GM12878 (cell line): ENCODE data around the gene PDS5A. TPM values are rescaled to one million over a fixed set of nuclear protein-coding genes. Genes with fewer than 3 reads are reported as not detected.

Experiments used
- ATF3 ChIP-seq: IDR thresholded peaks from 2 replicates; pipeline ENCODE4 v1.6.1; 2011; ENCODE audit warnings: low read depth, mild to moderate bottlenecking, low read length, moderate library complexity, borderline replicate concordance; ENCODE audit errors: extremely low read depth
- ATF7 ChIP-seq: fragments of 450-650 bp; IDR thresholded peaks from 2 replicates; pipeline ENCODE4 v1.6.1; 2016; ENCODE audit warnings: low read depth, mild to moderate bottlenecking
- CBX3 ChIP-seq: fragments of 200-600 bp; sonication (generic); IDR thresholded peaks from 2 replicates; pipeline ENCODE4 v1.6.1; 2016; ENCODE audit warnings: low read depth, borderline replicate concordance
- CEBPB ChIP-seq, 2 experiments: fragments of 150-350 bp in 1 of 2; IDR thresholded peaks; 2 replicates each; pipeline ENCODE4 v1.6.1; 2012 to 2014; ENCODE audit warnings: low read depth in 2 of 2, low read length in 2 of 2, borderline replicate concordance in 1 of 2, inconsistent platforms in 1 of 2
- CHD4 ChIP-seq: fragments of 200-600 bp; sonication (generic); IDR thresholded peaks from 2 replicates; pipeline ENCODE4 v1.6.1; 2016; ENCODE audit warnings: mild to moderate bottlenecking
- E2F8 ChIP-seq: fragments of 450-650 bp; IDR thresholded peaks from 2 replicates; pipeline ENCODE4 v1.6.1; 2018; ENCODE audit warnings: mild to moderate bottlenecking, low read depth, moderate library complexity; ENCODE audit not compliant: partially characterized antibody
- ELK1 ChIP-seq: IDR thresholded peaks from 2 replicates; pipeline ENCODE4 v1.6.1; 2012; ENCODE audit warnings: low read depth, low read length, improper control_type of control experiment
- ETV6 ChIP-seq, 2 experiments: fragments of 450-650 bp in 1 of 2; IDR thresholded peaks in 1 of 2; conservative IDR thresholded peaks in 1 of 2; 2 replicates each; pipeline ENCODE4 v1.6.1; 2014; ENCODE audit warnings: antibody characterized with exemption in 1 of 2, borderline replicate concordance in 1 of 2, low read depth in 1 of 2, mild to moderate bottlenecking in 1 of 2, moderate library complexity in 1 of 2
- HDAC2 ChIP-seq: fragments of 200-600 bp; sonication (generic); IDR thresholded peaks from 2 replicates; pipeline ENCODE4 v1.6.1; 2017
- HDAC6 ChIP-seq: fragments of 200-600 bp; sonication (generic); IDR thresholded peaks from one replicate; pipeline ENCODE4 v1.8.0; 2017; ENCODE audit warnings: antibody characterized with exemption; ENCODE audit not compliant: unreplicated experiment
- MAX ChIP-seq: IDR thresholded peaks from 2 replicates; pipeline ENCODE4 v1.6.1; 2012; ENCODE audit warnings: low read depth, low read length, improper control_type of control experiment
- MYB ChIP-seq: fragments of 150-350 bp; IDR thresholded peaks from 2 replicates; pipeline ENCODE4 v1.6.1; 2014; ENCODE audit warnings: mild to moderate bottlenecking, low read depth, low read length, borderline replicate concordance
- NBN ChIP-seq: fragments of 450-650 bp; IDR thresholded peaks from 2 replicates; pipeline ENCODE4 v1.6.1; 2016
- NR2C1 ChIP-seq: fragments of 450-650 bp; IDR thresholded peaks from 2 replicates; pipeline ENCODE4 v1.6.1; 2017; ENCODE audit warnings: antibody characterized with exemption, mild to moderate bottlenecking, moderate library complexity
- NR2C2 ChIP-seq: IDR thresholded peaks from 2 replicates; pipeline ENCODE4 v1.6.1; 2011; ENCODE audit warnings: borderline replicate concordance, low read depth; ENCODE audit not compliant: control insufficient read depth, insufficient read length
- SIX5 ChIP-seq: IDR thresholded peaks from 2 replicates; pipeline ENCODE4 v1.6.1; 2011; ENCODE audit warnings: mild to moderate bottlenecking, low read depth, low read length, moderate library complexity; ENCODE audit not compliant: severe bottlenecking
- TCF3 ChIP-seq: IDR thresholded peaks from 2 replicates; pipeline ENCODE4 v1.6.1; 2012; ENCODE audit warnings: low read depth, mild to moderate bottlenecking, low read length, borderline replicate concordance; ENCODE audit not compliant: insufficient read depth
- USF1 ChIP-seq: IDR thresholded peaks from 2 replicates; pipeline ENCODE4 v1.6.1; 2011; ENCODE audit warnings: borderline replicate concordance, low read depth, mild to moderate bottlenecking, moderate library complexity, mixed read lengths, low read length; ENCODE audit not compliant: insufficient read depth; ENCODE audit errors: extremely low read length
- ZBTB4 ChIP-seq: fragments of 450-650 bp; formaldehyde crosslinking; IDR thresholded peaks from 2 replicates; pipeline ENCODE4 v1.4.0; 2022; ENCODE audit warnings: mild to moderate bottlenecking, moderate library complexity
- ZNF217 ChIP-seq: fragments of 450-650 bp; IDR thresholded peaks from 2 replicates; pipeline ENCODE4 v1.6.1; 2017; ENCODE audit warnings: antibody characterized with exemption, mild to moderate bottlenecking
- polyA plus RNA-seq, 11 experiments: library from polyadenylated mRNA; depleted of rRNA in 4 of 11; unstranded in 6 of 11; stranded (reverse) in 5 of 11; fragments of >200 nt; fragmentation: Nextera tagmentation in 4 of 11; fragmentation: Illumina TruSeq in 1 of 11; extraction: Ambion mirVana in 4 of 11; extraction: Trizol in 1 of 11; gene quantifications; 1 replicate in 1 of 11; 2 replicates in 10 of 11; pipeline versions ENCODE4 v1.2.1 to v1.2.3, GENCODE V29; 2011 to 2016; ENCODE audit warnings: inconsistent platforms in 2 of 11, missing spikeins in 2 of 11, low read depth in 1 of 11
- total RNA-seq, 4 experiments: library from RNA; depleted of rRNA in 3 of 4; stranded (reverse); fragments of >200 nt in 3 of 4; fragmentation: Illumina TruSeq in 1 of 4; extraction: Trizol in 1 of 4; gene quantifications; 2 replicates each; pipeline versions ENCODE4 v1.2.1 to v1.2.3, GENCODE V29; 2013 to 2021

The PDS5A gene
- total and polyA plus RNA-seq, 10 of the 15 experiments (the other 5 are each of a cell fraction or from before 2014, with no cell fraction given): 13.7 to 69.7 (median 52.3) TPM

- TF ChIP-seq E2F8 (no peak), ATF7 (peak; percentile 38; the same call in 1 of the 2 replicates), MAX (no peak), TCF3 (no peak), NBN (peak; percentile 80), CHD4 (peak; percentile 91; the same call in 1 of the 2 replicates), NR2C1 (no peak), ZNF217 (0 out of 2 replicates have a peak, but pooled peaks have one; percentile 74), NR2C2 (no peak), MYB (no peak), USF1 (no peak), HDAC2 (no peak), ZBTB4 (no peak), ETV6 (conservative IDR thresholded peaks at IDR 0.05 in 1 of 2, IDR thresholded peaks at IDR 0.05 in 1 of 2; ENCODE audit: borderline replicate concordance in 1 of 2, low read depth in 1 of 2) (no peak), CBX3 (no peak), CEBPB (IDR thresholded peaks at IDR 0.05; ENCODE audit: borderline replicate concordance in 1 of 2, low read depth in 2 of 2, low read length in 2 of 2) (no peak), ATF3 (no peak), HDAC6 (no peak), ELK1 (no peak), SIX5 (no peak)
These were observed 163.1 kb downstream of the PDS5A start (continued) for GRCh38 chr4:39814403-39815185.
